HepG2 (cell line): ENCODE measurements around the gene MPC1L. TPM values are rescaled to one million over a fixed set of nuclear protein-coding genes. Genes with fewer than 3 reads are reported as not detected.

ENCODE experiments used
- BRCA1 ChIP-seq: sonication (generic); formaldehyde crosslinking; IDR thresholded peaks from 2 replicates; pipeline ENCODE4 v1.4.0; 2020; ENCODE audit warnings: missing genetic modification reagents
- BRD4 ChIP-seq: sonication (generic); formaldehyde crosslinking; IDR thresholded peaks from 2 replicates; pipeline ENCODE4 v1.4.0; 2020; ENCODE audit warnings: missing genetic modification reagents
- FOXP1 ChIP-seq, 2 experiments: fragments of 450-650 bp in 1 of 2; IDR thresholded peaks; 2 replicates each; pipeline ENCODE4 v1.6.1; 2017 to 2018; ENCODE audit warnings: antibody characterized with exemption in 1 of 2
- GABPB1 ChIP-seq: IDR thresholded peaks from 2 replicates; pipeline ENCODE4 v1.6.1; 2016; ENCODE audit warnings: mild to moderate bottlenecking, missing genetic modification reagents, moderate library complexity, missing compliant biosample characterization
- HDAC2 ChIP-seq: sonication (generic); formaldehyde crosslinking; IDR thresholded peaks from 2 replicates; pipeline ENCODE4 v1.4.0; 2020; ENCODE audit warnings: missing genetic modification reagents
- KAT7 ChIP-seq: IDR thresholded peaks from 2 replicates; pipeline ENCODE4 v1.6.1; 2018; ENCODE audit warnings: borderline replicate concordance, missing compliant biosample characterization
- MED13 ChIP-seq: sonication (generic); formaldehyde crosslinking; IDR thresholded peaks from 2 replicates; pipeline ENCODE4 v1.5.0; 2020; ENCODE audit warnings: missing genetic modification reagents
- NONO ChIP-seq, 2 experiments: fragments of 450-650 bp in 1 of 2; sonication (generic) in 1 of 2; formaldehyde crosslinking in 1 of 2; IDR thresholded peaks in 1 of 2; conservative IDR thresholded peaks in 1 of 2; 2 replicates each; pipeline versions ENCODE4 v1.6.1 to v1.8.0; 2017 to 2022; ENCODE audit warnings: mild to moderate bottlenecking in 1 of 2, missing genetic modification reagents in 1 of 2, moderate library complexity in 1 of 2
- RXRA ChIP-seq: sonication (generic); formaldehyde crosslinking; IDR thresholded peaks from 2 replicates; pipeline ENCODE4 v1.5.1; 2020; ENCODE audit warnings: missing genetic modification reagents
- SP5 ChIP-seq: IDR thresholded peaks from 2 replicates; pipeline ENCODE4 v1.6.1; 2016; ENCODE audit warnings: low read depth, borderline replicate concordance
- ZNF12 ChIP-seq: sonication (generic); formaldehyde crosslinking; IDR thresholded peaks from 2 replicates; pipeline ENCODE4 v1.5.0; 2020; ENCODE audit warnings: missing genetic modification reagents
- ZNF557 ChIP-seq: sonication (generic); formaldehyde crosslinking; IDR thresholded peaks from 2 replicates; pipeline ENCODE4 v1.4.0; 2020; ENCODE audit warnings: missing genetic modification reagents
- ZNF616 ChIP-seq: sonication (generic); formaldehyde crosslinking; IDR thresholded peaks from 2 replicates; pipeline ENCODE4 v1.5.0; 2020; ENCODE audit warnings: low read depth, mild to moderate bottlenecking, missing genetic modification reagents
- ZNF629 ChIP-seq: sonication (generic); formaldehyde crosslinking; conservative IDR thresholded peaks from 2 replicates; pipeline ENCODE4 v1.5.0; 2020; ENCODE audit warnings: missing genetic modification reagents
- polyA plus RNA-seq, 8 experiments: library from polyadenylated mRNA; depleted of rRNA in 3 of 8; stranded (reverse) in 7 of 8; unstranded in 1 of 8; fragments of >200 nt; fragmentation: Illumina TruSeq in 4 of 8; extraction: Trizol in 4 of 8; gene quantifications; 2 replicates each; pipeline versions ENCODE4 v1.2.1 to v1.2.3, GENCODE V29; 2011 to 2016; ENCODE audit warnings: low read depth in 4 of 8, missing spikeins in 1 of 8, mixed read lengths in 1 of 8; ENCODE audit not compliant: insufficient read depth in 1 of 8
- total RNA-seq, 5 experiments: library from RNA; depleted of rRNA; stranded (reverse); fragments of >200 nt; fragmentation: Illumina TruSeq; extraction: Trizol; gene quantifications; 2 replicates each; pipeline ENCODE4 v1.2.3, GENCODE V29; 2016; ENCODE audit warnings: low read depth in 1 of 5
- TF ChIP-seq, protein P1 (sequence below): IDR thresholded peaks from 2 replicates; pipeline ENCODE4 v1.6.1; 2016; ENCODE audit warnings: missing compliant biosample characterization, missing genetic modification reagents, borderline replicate concordance
- TF ChIP-seq, protein P2 (sequence below): IDR thresholded peaks from 2 replicates; pipeline ENCODE4 v1.4.0; 2020; ENCODE audit warnings: mild to moderate bottlenecking, missing genetic modification reagents
- TF ChIP-seq, protein P3 (sequence below): IDR thresholded peaks from 2 replicates; pipeline ENCODE4 v1.6.1; 2012; ENCODE audit warnings: inconsistent platforms
- TF ChIP-seq, protein P4 (sequence below): sonication (generic); formaldehyde crosslinking; IDR thresholded peaks from 2 replicates; pipeline ENCODE4 v1.5.1; 2020; ENCODE audit warnings: mild to moderate bottlenecking, missing genetic modification reagents, moderate library complexity

MPC1L gene
- total and polyA plus RNA-seq, 2 of the 13 experiments (the other 11 are each of a cell fraction or from before 2014, with no cell fraction given) = not detected

DNA sequence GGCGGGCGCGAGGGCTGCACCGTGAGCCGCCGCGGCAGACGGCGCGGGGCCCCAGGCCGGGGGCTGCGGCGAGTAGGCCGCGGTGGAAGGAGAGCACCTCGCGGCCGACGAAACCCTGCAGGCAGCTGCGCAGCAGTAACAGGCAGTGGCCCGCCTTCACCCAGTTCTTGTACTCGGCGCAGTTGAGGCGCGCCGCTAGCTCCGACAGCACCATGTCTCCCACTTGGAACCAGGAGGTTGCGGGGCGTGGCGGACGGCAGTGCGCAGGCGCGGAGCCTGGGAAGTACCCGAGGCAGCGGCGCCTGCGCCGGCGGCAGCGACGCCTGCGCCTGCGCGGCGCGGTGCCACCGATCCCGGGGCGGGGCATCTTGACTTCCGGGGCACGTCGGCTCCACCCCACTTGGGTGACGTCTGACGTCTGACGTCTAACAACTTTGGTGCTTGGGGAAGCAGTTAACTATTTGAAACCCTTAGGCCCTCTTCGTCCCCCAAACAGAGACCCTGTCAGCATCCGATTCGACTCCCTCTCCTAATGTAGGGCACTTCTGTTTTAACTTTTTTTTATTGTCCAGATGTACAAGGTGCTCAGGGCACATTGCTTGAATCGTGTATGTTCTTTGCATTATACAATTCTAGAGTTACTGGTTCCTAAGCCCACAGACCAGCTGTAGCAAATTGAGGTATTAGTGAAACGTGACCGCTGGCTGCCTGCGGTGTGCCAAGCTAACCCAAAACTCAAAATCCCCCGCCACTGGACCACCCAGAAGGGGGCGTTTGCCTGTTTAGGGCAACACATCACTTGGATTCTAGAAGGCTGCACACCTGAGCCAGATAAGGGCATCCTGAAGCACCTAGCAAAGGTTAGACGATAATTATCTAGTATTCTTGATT, 24.3 kb downstream of the MPC1L start, which contains the start of gene CXorf38 (continued):
- TF ChIP-seq, protein P1, sequence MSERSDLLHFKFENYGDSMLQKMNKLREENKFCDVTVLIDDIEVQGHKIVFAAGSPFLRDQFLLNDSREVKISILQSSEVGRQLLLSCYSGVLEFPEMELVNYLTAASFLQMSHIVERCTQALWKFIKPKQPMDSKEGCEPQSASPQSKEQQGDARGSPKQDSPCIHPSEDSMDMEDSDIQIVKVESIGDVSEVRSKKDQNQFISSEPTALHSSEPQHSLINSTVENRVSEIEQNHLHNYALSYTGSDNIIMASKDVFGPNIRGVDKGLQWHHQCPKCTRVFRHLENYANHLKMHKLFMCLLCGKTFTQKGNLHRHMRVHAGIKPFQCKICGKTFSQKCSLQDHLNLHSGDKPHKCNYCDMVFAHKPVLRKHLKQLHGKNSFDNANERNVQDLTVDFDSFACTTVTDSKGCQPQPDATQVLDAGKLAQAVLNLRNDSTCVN (CRISPR knock-in tag) = no peak
- TF ChIP-seq KAT7 (no peak), HDAC2 (CRISPR knock-in tag) (no peak), GABPB1 (CRISPR knock-in tag) (peak; percentile 69), BRD4 (CRISPR knock-in tag) (no peak), ZNF616 (CRISPR knock-in tag) (0 out of 2 replicates have a peak, but pooled peaks have one; percentile 41), SP5 (CRISPR knock-in tag) (0 out of 2 replicates have a peak, but pooled peaks have one; percentile 27), ZNF557 (CRISPR knock-in tag) (no peak), NONO (IDR thresholded peaks at IDR 0.05) (no peak), NONO (CRISPR knock-in tag; conservative IDR thresholded peaks at IDR 0.05) (0 out of 2 replicates have a peak, but pooled peaks have one; percentile 22), ZNF629 (CRISPR knock-in tag) (no peak), FOXP1 (IDR thresholded peaks at IDR 0.05) (no peak), FOXP1 (CRISPR knock-in tag; IDR thresholded peaks at IDR 0.05) (no peak), BRCA1 (CRISPR knock-in tag) (no peak), RXRA (no peak), MED13 (no peak), ZNF12 (CRISPR knock-in tag) (no peak)
- TF ChIP-seq, protein P2, sequence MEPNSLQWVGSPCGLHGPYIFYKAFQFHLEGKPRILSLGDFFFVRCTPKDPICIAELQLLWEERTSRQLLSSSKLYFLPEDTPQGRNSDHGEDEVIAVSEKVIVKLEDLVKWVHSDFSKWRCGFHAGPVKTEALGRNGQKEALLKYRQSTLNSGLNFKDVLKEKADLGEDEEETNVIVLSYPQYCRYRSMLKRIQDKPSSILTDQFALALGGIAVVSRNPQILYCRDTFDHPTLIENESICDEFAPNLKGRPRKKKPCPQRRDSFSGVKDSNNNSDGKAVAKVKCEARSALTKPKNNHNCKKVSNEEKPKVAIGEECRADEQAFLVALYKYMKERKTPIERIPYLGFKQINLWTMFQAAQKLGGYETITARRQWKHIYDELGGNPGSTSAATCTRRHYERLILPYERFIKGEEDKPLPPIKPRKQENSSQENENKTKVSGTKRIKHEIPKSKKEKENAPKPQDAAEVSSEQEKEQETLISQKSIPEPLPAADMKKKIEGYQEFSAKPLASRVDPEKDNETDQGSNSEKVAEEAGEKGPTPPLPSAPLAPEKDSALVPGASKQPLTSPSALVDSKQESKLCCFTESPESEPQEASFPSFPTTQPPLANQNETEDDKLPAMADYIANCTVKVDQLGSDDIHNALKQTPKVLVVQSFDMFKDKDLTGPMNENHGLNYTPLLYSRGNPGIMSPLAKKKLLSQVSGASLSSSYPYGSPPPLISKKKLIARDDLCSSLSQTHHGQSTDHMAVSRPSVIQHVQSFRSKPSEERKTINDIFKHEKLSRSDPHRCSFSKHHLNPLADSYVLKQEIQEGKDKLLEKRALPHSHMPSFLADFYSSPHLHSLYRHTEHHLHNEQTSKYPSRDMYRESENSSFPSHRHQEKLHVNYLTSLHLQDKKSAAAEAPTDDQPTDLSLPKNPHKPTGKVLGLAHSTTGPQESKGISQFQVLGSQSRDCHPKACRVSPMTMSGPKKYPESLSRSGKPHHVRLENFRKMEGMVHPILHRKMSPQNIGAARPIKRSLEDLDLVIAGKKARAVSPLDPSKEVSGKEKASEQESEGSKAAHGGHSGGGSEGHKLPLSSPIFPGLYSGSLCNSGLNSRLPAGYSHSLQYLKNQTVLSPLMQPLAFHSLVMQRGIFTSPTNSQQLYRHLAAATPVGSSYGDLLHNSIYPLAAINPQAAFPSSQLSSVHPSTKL (CRISPR knock-in tag) = no peak
- TF ChIP-seq, protein P3, sequence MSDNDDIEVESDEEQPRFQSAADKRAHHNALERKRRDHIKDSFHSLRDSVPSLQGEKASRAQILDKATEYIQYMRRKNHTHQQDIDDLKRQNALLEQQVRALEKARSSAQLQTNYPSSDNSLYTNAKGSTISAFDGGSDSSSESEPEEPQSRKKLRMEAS = peak; percentile 31; the same call in 1 of the 2 replicates
- TF ChIP-seq, protein P4, sequence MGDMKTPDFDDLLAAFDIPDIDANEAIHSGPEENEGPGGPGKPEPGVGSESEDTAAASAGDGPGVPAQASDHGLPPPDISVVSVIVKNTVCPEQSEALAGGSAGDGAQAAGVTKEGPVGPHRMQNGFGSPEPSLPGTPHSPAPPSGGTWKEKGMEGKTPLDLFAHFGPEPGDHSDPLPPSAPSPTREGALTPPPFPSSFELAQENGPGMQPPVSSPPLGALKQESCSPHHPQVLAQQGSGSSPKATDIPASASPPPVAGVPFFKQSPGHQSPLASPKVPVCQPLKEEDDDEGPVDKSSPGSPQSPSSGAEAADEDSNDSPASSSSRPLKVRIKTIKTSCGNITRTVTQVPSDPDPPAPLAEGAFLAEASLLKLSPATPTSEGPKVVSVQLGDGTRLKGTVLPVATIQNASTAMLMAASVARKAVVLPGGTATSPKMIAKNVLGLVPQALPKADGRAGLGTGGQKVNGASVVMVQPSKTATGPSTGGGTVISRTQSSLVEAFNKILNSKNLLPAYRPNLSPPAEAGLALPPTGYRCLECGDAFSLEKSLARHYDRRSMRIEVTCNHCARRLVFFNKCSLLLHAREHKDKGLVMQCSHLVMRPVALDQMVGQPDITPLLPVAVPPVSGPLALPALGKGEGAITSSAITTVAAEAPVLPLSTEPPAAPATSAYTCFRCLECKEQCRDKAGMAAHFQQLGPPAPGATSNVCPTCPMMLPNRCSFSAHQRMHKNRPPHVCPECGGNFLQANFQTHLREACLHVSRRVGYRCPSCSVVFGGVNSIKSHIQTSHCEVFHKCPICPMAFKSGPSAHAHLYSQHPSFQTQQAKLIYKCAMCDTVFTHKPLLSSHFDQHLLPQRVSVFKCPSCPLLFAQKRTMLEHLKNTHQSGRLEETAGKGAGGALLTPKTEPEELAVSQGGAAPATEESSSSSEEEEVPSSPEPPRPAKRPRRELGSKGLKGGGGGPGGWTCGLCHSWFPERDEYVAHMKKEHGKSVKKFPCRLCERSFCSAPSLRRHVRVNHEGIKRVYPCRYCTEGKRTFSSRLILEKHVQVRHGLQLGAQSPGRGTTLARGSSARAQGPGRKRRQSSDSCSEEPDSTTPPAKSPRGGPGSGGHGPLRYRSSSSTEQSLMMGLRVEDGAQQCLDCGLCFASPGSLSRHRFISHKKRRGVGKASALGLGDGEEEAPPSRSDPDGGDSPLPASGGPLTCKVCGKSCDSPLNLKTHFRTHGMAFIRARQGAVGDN (CRISPR knock-in tag) = peak; percentile 66
